ENCODE results near the gene RAD18. TPM values are rescaled to one million over a fixed set of nuclear protein-coding genes. Genes with fewer than 3 reads are reported as not detected.

The RAD18 gene
- total and polyA plus RNA-seq, 4 donors: 1.2 to 9.0 (median 4.3) TPM

- TF ChIP-seq ZBTB33 (IDR thresholded peaks at IDR 0.05): no peak
Measured at GRCh38 chr3:8872261-8872660, 91.0 kb downstream of the RAD18 start (continued).

GRCh38 chr3:8871306-8871705 is 92.0 kb downstream of the RAD18 start:
- no peak overlapping the region for H3K4me3 ChIP-seq (ENCODE audit: low read depth in 1 of 3, low read length in 3 of 3)
- no peaks in the 10 kb centered on the region for H3K9me3 ChIP-seq (ENCODE audit: control insufficient read depth in 4 of 4, low read length in 3 of 4)
- no peaks in the 10 kb centered on the region for H3K4me1 ChIP-seq (ENCODE audit: control insufficient read depth in 4 of 4, insufficient read depth in 4 of 4, low read length in 3 of 4)
- H3K27me3 ChIP-seq (ENCODE audit: control insufficient read depth in 4 of 4, insufficient read depth in 4 of 4, low read length in 3 of 4): no peaks in the 10 kb centered on the region
- H3K9ac ChIP-seq (ENCODE audit: low read depth in 1 of 2, low read length in 2 of 2): no peak overlapping the region
- WGBS: 93% methylated on average over 3 of the region's 3 CpGs
- TF ChIP-seq CTCF (IDR thresholded peaks at IDR 0.05; ENCODE audit: low read depth, low read length, missing input control) (no peak), YY1 (IDR thresholded peaks at IDR 0.05) (no peak), FOXA2 (IDR thresholded peaks at IDR 0.05) (no peak), FOXA1 (IDR thresholded peaks at IDR 0.05) (no peak), NR2F2 (IDR thresholded peaks at IDR 0.05) (no peak), ZBTB33 (IDR thresholded peaks at IDR 0.05) (no peak), RAD21 (IDR thresholded peaks at IDR 0.05) (no peak)
- no peak overlapping the region for H3K27ac ChIP-seq (ENCODE audit: low read depth in 1 of 2, low read length in 2 of 2)
- no peak for DNase-seq (ENCODE audit: low spot score)
- peaks cover 0 to 2% (median 0%) of the 10 kb centered on the region in 4 donors for H3K36me3 ChIP-seq (ENCODE audit: control insufficient read depth in 4 of 4, insufficient read depth in 3 of 4, low read depth in 1 of 4, low read length in 3 of 4)

- Histone ChIP-seq H3K4me3 (ENCODE audit: low read depth in 1 of 3, low read length in 3 of 3) (no peak overlapping the region), H3K27me3 (ENCODE audit: control insufficient read depth in 4 of 4, insufficient read depth in 4 of 4, low read length in 3 of 4) (no peaks in the 10 kb centered on the region), H3K9ac (ENCODE audit: low read depth in 1 of 2, low read length in 2 of 2) (no peak overlapping the region), H3K27ac (ENCODE audit: low read depth in 1 of 2, low read length in 2 of 2) (no peak overlapping the region), H3K36me3 (ENCODE audit: control insufficient read depth in 4 of 4, insufficient read depth in 3 of 4, low read depth in 1 of 4, low read length in 3 of 4) (peaks cover 0 to 2% (median 0%) of the 10 kb centered on the region in 4 donors), H3K4me1 (ENCODE audit: control insufficient read depth in 4 of 4, insufficient read depth in 4 of 4, low read length in 3 of 4) (no peaks in the 10 kb centered on the region), H3K9me3 (ENCODE audit: control insufficient read depth in 4 of 4, low read length in 3 of 4) (no peaks in the 10 kb centered on the region)
- WGBS: 95% methylated on average over 7 of the region's 7 CpGs
- no peak for DNase-seq (ENCODE audit: low spot score)
- TF ChIP-seq MAX (IDR thresholded peaks at IDR 0.05) (no peak), EGR1 (IDR thresholded peaks at IDR 0.05; ENCODE audit: low read depth in 2 of 2) (no peak), CTCF (IDR thresholded peaks at IDR 0.05; ENCODE audit: low read depth, low read length, missing input control) (no peak), HNF4A (conservative IDR thresholded peaks at IDR 0.05) (no peak), SP1 (IDR thresholded peaks at IDR 0.05) (no peak), ATF3 (IDR thresholded peaks at IDR 0.05) (no peak), FOXA1 (IDR thresholded peaks at IDR 0.05) (no peak), REST (IDR thresholded peaks at IDR 0.05) (no peak), GABPA (IDR thresholded peaks at IDR 0.05 in 1 of 2, conservative IDR thresholded peaks at IDR 0.05 in 1 of 2) (no peak), FOXA2 (IDR thresholded peaks at IDR 0.05) (no peak), JUND (IDR thresholded peaks at IDR 0.05) (no peak), TAF1 (conservative IDR thresholded peaks at IDR 0.05) (no peak), YY1 (IDR thresholded peaks at IDR 0.05) (no peak), HNF4G (IDR thresholded peaks at IDR 0.05) (no peak), RAD21 (IDR thresholded peaks at IDR 0.05) (no peak), RXRA (IDR thresholded peaks at IDR 0.05) (no peak)
Measured at GRCh38 chr3:8870134-8870533, 93.1 kb downstream of the RAD18 start.

Data from liver (tissue), 9 donors.